Thymus (tissue), 11 donors: ENCODE results near the gene PNMA6E. TPM values are rescaled to one million over a fixed set of nuclear protein-coding genes. Genes with fewer than 3 reads are reported as not detected.

Experiments used
- DNase-seq, 9 donors: peaks; one replicate each; pipeline ENCODE4 v3.0.0-alpha.2; 2013; ENCODE audit warnings: low spot score in 9 of 9, low read depth in 6 of 9, missing footprints in 1 of 9
- H3K27ac ChIP-seq, 2 donors: one replicate each; pipeline ENCODE4 v1.5.1; 2013; ENCODE audit warnings: control low read depth in 1 of 2, low read depth in 1 of 2, low read length in 1 of 2, mild to moderate bottlenecking in 1 of 2, moderate library complexity in 1 of 2
- H3K27me3 ChIP-seq, 2 donors: one replicate each; pipeline ENCODE4 v1.5.1; 2013; ENCODE audit warnings: low read length in 1 of 2; ENCODE audit not compliant: control insufficient read depth in 2 of 2, insufficient read depth in 1 of 2
- H3K36me3 ChIP-seq, 2 donors: one replicate each; pipeline ENCODE4 v1.5.1; 2013; ENCODE audit warnings: low read length in 1 of 2, mild to moderate bottlenecking in 1 of 2, moderate library complexity in 1 of 2; ENCODE audit not compliant: control insufficient read depth in 2 of 2, insufficient read depth in 2 of 2
- H3K4me1 ChIP-seq, 2 donors: one replicate each; pipeline ENCODE4 v1.5.1; 2013; ENCODE audit warnings: low read length in 2 of 2; ENCODE audit not compliant: control insufficient read depth in 2 of 2, insufficient read depth in 2 of 2
- H3K4me3 ChIP-seq, 2 donors: one replicate each; pipeline ENCODE4 v1.5.1; 2013; ENCODE audit warnings: low read length in 2 of 2, control low read depth in 1 of 2, mild to moderate bottlenecking in 1 of 2
- H3K9me3 ChIP-seq, 2 donors: one replicate each; pipeline ENCODE4 v1.5.1; 2013; ENCODE audit warnings: low read length in 1 of 2, mild to moderate bottlenecking in 1 of 2; ENCODE audit not compliant: control insufficient read depth in 2 of 2, insufficient read depth in 1 of 2
- WGBS: extraction: QIAGEN DNeasy Blood & Tissue Kit; methylation state at CpG from one replicate; pipeline ENCODE4 v1.1.7; 2013; 5-methylcytosine and 5-hydroxymethylcytosine counted together
- polyA plus RNA-seq: library from polyadenylated mRNA; stranded (reverse); fragments of 200-250 nt; gene quantifications from one replicate; pipeline ENCODE4 v1.2.3, GENCODE V29; 2013
- total RNA-seq: library from RNA; stranded (reverse); fragments of 120-200 nt; gene quantifications from one replicate; pipeline ENCODE4 v1.2.4, GENCODE V29; 2013
- donor health status: healthy.

The PNMA6E gene
- total and polyA plus RNA-seq, 2 donors, result 0.05 TPM; not detected in 1

GRCh38 chrX:153411255-153411987, 10.3 kb upstream of the PNMA6E start, which contains the start of gene ZFP92:
ZFP92 (plus strand) TSS chrX:153411472; CDS start chrX:153418323, 6,851 bp downstream.
- Histone ChIP-seq H3K27ac (no peak within 1 kb of the TSS), H3K9me3 (no peaks in the 10 kb centered on the region), H3K36me3 (no peaks in the 10 kb centered on the region), H3K4me3 (peak within 1 kb of the TSS; percentile 20 to 47), H3K4me1 (peaks cover 0 to 6% of the 10 kb centered on the region in 2 donors), H3K27me3 (peaks cover 0 to 26% of the 10 kb centered on the region in 2 donors)
- WGBS, result 1% methylated on average over 70 of the region's 75 CpGs
- peak in 3 of 9 donors; percentile 4 to 17 (median 6) for DNase-seq

- Histone ChIP-seq H3K36me3 (no peaks in the 10 kb centered on the region), H3K27me3 (peaks cover 0 to 26% of the 10 kb centered on the region in 2 donors), H3K27ac (no peak overlapping the region), H3K9me3 (no peaks in the 10 kb centered on the region), H3K4me3 (peak overlapping the region in 1 of 2 donors; percentile 47), H3K4me1 (peaks cover 0 to 6% of the 10 kb centered on the region in 2 donors)
- no peak for DNase-seq
- 75% methylated on average over 12 of the region's 12 CpGs for WGBS
Observed at GRCh38 chrX:153410888-153411254, 9.7 kb upstream of the PNMA6E start.

GRCh38 chrX:153410373-153410772, 9.2 kb upstream of the PNMA6E start:
- H3K27me3 ChIP-seq, result peaks cover 0 to 26% of the 10 kb centered on the region in 2 donors

GRCh38 chrX:153409414-153410101, 8.4 kb upstream of the PNMA6E start:
- Histone ChIP-seq H3K27ac (no peak overlapping the region), H3K27me3 (peaks cover 0 to 26% of the 10 kb centered on the region in 2 donors)

More at GRCh38 chrX:153410373-153410772, 9.2 kb upstream of the PNMA6E start:
- 98% methylated on average over 15 of the region's 15 CpGs for WGBS
- no peak for DNase-seq
- Histone ChIP-seq H3K9me3 (no peaks in the 10 kb centered on the region), H3K4me3 (no peak overlapping the region), H3K36me3 (no peaks in the 10 kb centered on the region), H3K4me1 (peaks cover 0 to 6% of the 10 kb centered on the region in 2 donors), H3K27ac (no peak overlapping the region)

GRCh38 chrX:153408871-153409351, 7.8 kb upstream of the PNMA6E start:
- no peaks in the 10 kb centered on the region for H3K36me3 ChIP-seq
- H3K27me3 ChIP-seq, result peaks cover 0 to 26% of the 10 kb centered on the region in 2 donors
- no peaks in the 10 kb centered on the region for H3K9me3 ChIP-seq
- H3K4me1 ChIP-seq, result peaks cover 0 to 6% of the 10 kb centered on the region in 2 donors
- DNase-seq, result no peak
- 97% methylated on average over 12 of the region's 12 CpGs for WGBS
- H3K4me3 ChIP-seq, result no peak overlapping the region
- no peak overlapping the region for H3K27ac ChIP-seq

More at GRCh38 chrX:153409414-153410101, 8.4 kb upstream of the PNMA6E start:
- H3K36me3 ChIP-seq, result no peaks in the 10 kb centered on the region
- DNase-seq, result no peak
- 94% methylated on average over 30 of the region's 30 CpGs for WGBS
- no peak overlapping the region for H3K4me3 ChIP-seq
- no peaks in the 10 kb centered on the region for H3K9me3 ChIP-seq
- H3K4me1 ChIP-seq, result peaks cover 0 to 6% of the 10 kb centered on the region in 2 donors

- no peak for DNase-seq
- Histone ChIP-seq H3K27ac (no peak overlapping the region), H3K9me3 (no peaks in the 10 kb centered on the region), H3K36me3 (no peaks in the 10 kb centered on the region), H3K27me3 (peaks cover 0 to 25% of the 10 kb centered on the region in 2 donors), H3K4me1 (peaks cover 0 to 6% of the 10 kb centered on the region in 2 donors), H3K4me3 (no peak overlapping the region)
- WGBS, result 98% methylated on average over 10 of the region's 10 CpGs
Observed at GRCh38 chrX:153408221-153408721, 7.1 kb upstream of the PNMA6E start.

GRCh38 chrX:153407736-153408135, 6.6 kb upstream of the PNMA6E start:
- DNase-seq, result no peak
- Histone ChIP-seq H3K36me3 (no peaks in the 10 kb centered on the region), H3K27ac (no peak overlapping the region), H3K9me3 (no peaks in the 10 kb centered on the region), H3K27me3 (peaks cover 0 to 22% of the 10 kb centered on the region in 2 donors), H3K4me1 (peaks cover 0 to 6% of the 10 kb centered on the region in 2 donors), H3K4me3 (no peak overlapping the region)
- WGBS, result 93% methylated on average over 3 of the region's 3 CpGs

GRCh38 chrX:153406903-153407302, 5.8 kb upstream of the PNMA6E start:
- Histone ChIP-seq H3K4me1 (peaks cover 0 to 5% of the 10 kb centered on the region in 2 donors), H3K9me3 (no peaks in the 10 kb centered on the region), H3K36me3 (no peaks in the 10 kb centered on the region), H3K27ac (no peak overlapping the region), H3K27me3 (peaks cover 0 to 15% of the 10 kb centered on the region in 2 donors), H3K4me3 (no peak overlapping the region)
- no peak for DNase-seq
- 93% methylated on average over 7 of the region's 7 CpGs for WGBS

GRCh38 chrX:153406011-153406410, 4.9 kb upstream of the PNMA6E start:
- DNase-seq, result no peak
- 99% methylated on average over 9 of the region's 9 CpGs for WGBS
- Histone ChIP-seq H3K27me3 (peaks cover 0 to 7% of the 10 kb centered on the region in 2 donors), H3K4me1 (no peaks in the 10 kb centered on the region), H3K36me3 (no peaks in the 10 kb centered on the region), H3K9me3 (peaks cover 0 to 4% of the 10 kb centered on the region in 2 donors), H3K4me3 (no peak overlapping the region), H3K27ac (no peak overlapping the region)
